ENCODE results near the gene SIK3.

SIK3 gene

GRCh38 chr11:117083011-117083935, 15.0 kb downstream of the SIK3 start:
- DNase-seq, result no peak
- Histone ChIP-seq H3K4me1 (ENCODE audit: insufficient read depth, low read length) (no peaks in the 10 kb centered on the region), H4K20me1 (ENCODE audit: insufficient read depth, low read length) (peaks cover 9% of the 10 kb centered on the region; the same call in 1 of the 2 replicates), H3K4me2 (ENCODE audit: insufficient read depth, low read length) (no peak overlapping the region), H2AFZ (ENCODE audit: low read depth, low read length) (no peak overlapping the region), H3K9ac (ENCODE audit: low read depth, low read length) (no peak overlapping the region), H3K27me3 (ENCODE audit: insufficient read depth, low read length, poor library complexity) (no peaks in the 10 kb centered on the region), H3K36me3 (ENCODE audit: insufficient read depth, low read length) (no peaks in the 10 kb centered on the region), H3K9me3 (ENCODE audit: insufficient read depth, low read length, severe bottlenecking) (no peaks in the 10 kb centered on the region), H3K4me3 (ENCODE audit: low read depth in 1 of 2, low read length in 2 of 2) (no peak overlapping the region), H3K27ac (ENCODE audit: low read length) (no peak overlapping the region), H3K79me2 (ENCODE audit: insufficient read depth, low read length) (peaks cover 72% of the 10 kb centered on the region)
- no peak for TF ChIP-seq EZH2 (IDR thresholded peaks at IDR 0.05; ENCODE audit: borderline replicate concordance, low read depth, low read length, severe bottlenecking)
- TF ChIP-seq, protein P1, sequence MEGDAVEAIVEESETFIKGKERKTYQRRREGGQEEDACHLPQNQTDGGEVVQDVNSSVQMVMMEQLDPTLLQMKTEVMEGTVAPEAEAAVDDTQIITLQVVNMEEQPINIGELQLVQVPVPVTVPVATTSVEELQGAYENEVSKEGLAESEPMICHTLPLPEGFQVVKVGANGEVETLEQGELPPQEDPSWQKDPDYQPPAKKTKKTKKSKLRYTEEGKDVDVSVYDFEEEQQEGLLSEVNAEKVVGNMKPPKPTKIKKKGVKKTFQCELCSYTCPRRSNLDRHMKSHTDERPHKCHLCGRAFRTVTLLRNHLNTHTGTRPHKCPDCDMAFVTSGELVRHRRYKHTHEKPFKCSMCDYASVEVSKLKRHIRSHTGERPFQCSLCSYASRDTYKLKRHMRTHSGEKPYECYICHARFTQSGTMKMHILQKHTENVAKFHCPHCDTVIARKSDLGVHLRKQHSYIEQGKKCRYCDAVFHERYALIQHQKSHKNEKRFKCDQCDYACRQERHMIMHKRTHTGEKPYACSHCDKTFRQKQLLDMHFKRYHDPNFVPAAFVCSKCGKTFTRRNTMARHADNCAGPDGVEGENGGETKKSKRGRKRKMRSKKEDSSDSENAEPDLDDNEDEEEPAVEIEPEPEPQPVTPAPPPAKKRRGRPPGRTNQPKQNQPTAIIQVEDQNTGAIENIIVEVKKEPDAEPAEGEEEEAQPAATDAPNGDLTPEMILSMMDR (IDR thresholded peaks at IDR 0.05; ENCODE audit: borderline replicate concordance, extremely low read depth, low read length, poor library complexity, severe bottlenecking), result no peak
- no peak for ATAC-seq (ENCODE audit: insufficient read depth, low read depth)

DNA sequence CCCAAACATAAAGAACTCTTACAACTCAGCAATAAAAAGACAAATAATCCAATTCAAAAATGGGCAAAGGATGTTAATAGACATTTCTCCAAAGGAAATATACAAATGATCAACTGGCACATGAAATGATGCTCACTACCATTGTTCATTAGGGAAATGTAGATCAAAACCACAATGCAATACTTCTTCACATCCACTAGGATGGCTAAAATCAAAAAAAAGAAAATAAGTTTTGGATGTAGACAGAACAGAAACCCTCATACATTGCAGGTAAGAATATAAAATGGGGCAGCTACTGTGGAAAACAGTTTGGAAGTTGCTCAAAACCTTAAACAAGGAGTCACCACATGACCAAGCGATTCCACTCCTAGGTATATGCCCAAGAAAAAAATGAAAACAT, 16.3 kb downstream of the SIK3 start:
- Histone ChIP-seq H3K27ac (ENCODE audit: low read length) (no peak overlapping the region), H3K36me3 (ENCODE audit: insufficient read depth, low read length) (no peaks in the 10 kb centered on the region), H3K9ac (ENCODE audit: low read depth, low read length) (no peak overlapping the region), H3K27me3 (ENCODE audit: insufficient read depth, low read length, poor library complexity) (no peaks in the 10 kb centered on the region), H4K20me1 (ENCODE audit: insufficient read depth, low read length) (peaks cover 7% of the 10 kb centered on the region; the same call in 1 of the 2 replicates), H3K4me1 (ENCODE audit: insufficient read depth, low read length) (no peaks in the 10 kb centered on the region), H3K4me2 (ENCODE audit: insufficient read depth, low read length) (no peak overlapping the region), H3K79me2 (ENCODE audit: insufficient read depth, low read length) (peaks cover 73% of the 10 kb centered on the region), H2AFZ (ENCODE audit: low read depth, low read length) (no peak overlapping the region), H3K4me3 (ENCODE audit: low read depth in 1 of 2, low read length in 2 of 2) (no peak overlapping the region), H3K9me3 (ENCODE audit: insufficient read depth, low read length, severe bottlenecking) (no peaks in the 10 kb centered on the region)
- TF ChIP-seq EZH2 (IDR thresholded peaks at IDR 0.05; ENCODE audit: borderline replicate concordance, low read depth, low read length, severe bottlenecking), result no peak
- TF ChIP-seq, protein P1 (IDR thresholded peaks at IDR 0.05; ENCODE audit: borderline replicate concordance, extremely low read depth, low read length, poor library complexity, severe bottlenecking), result peak; percentile 14
- DNase-seq (no peak), ATAC-seq (ENCODE audit: insufficient read depth, low read depth) (no peak)

- Histone ChIP-seq H3K79me2 (ENCODE audit: insufficient read depth, low read length) (peaks cover 68% of the 10 kb centered on the region), H3K4me1 (ENCODE audit: insufficient read depth, low read length) (no peaks in the 10 kb centered on the region), H3K36me3 (ENCODE audit: insufficient read depth, low read length) (no peaks in the 10 kb centered on the region), H3K27me3 (ENCODE audit: insufficient read depth, low read length, poor library complexity) (no peaks in the 10 kb centered on the region), H2AFZ (ENCODE audit: low read depth, low read length) (no peak overlapping the region), H3K27ac (ENCODE audit: low read length) (no peak overlapping the region), H3K4me2 (ENCODE audit: insufficient read depth, low read length) (no peak overlapping the region), H4K20me1 (ENCODE audit: insufficient read depth, low read length) (peaks cover 10% of the 10 kb centered on the region; the same call in 1 of the 2 replicates), H3K4me3 (ENCODE audit: low read depth in 1 of 2, low read length in 2 of 2) (no peak overlapping the region), H3K9ac (ENCODE audit: low read depth, low read length) (no peak overlapping the region), H3K9me3 (ENCODE audit: insufficient read depth, low read length, severe bottlenecking) (no peaks in the 10 kb centered on the region)
- DNase-seq, result no peak
- ATAC-seq (ENCODE audit: insufficient read depth, low read depth), result no peak
- no peak for TF ChIP-seq EZH2 (IDR thresholded peaks at IDR 0.05; ENCODE audit: borderline replicate concordance, low read depth, low read length, severe bottlenecking)
- TF ChIP-seq, protein P1 (IDR thresholded peaks at IDR 0.05; ENCODE audit: borderline replicate concordance, extremely low read depth, low read length, poor library complexity, severe bottlenecking), result no peak
Observed at GRCh38 chr11:117080370-117080769, 17.9 kb downstream of the SIK3 start.
